HepG2 (cell line): ENCODE data around the gene MCAT. TPM values are rescaled to one million over a fixed set of nuclear protein-coding genes. Genes with fewer than 3 reads are reported as not detected.

ENCODE experiments used
- ATAC-seq: fragments of 200-7000 bp; cut with Tn5 transposase; 3 replicates; pipeline ENCODE4 v1.9.1; 2020; ENCODE audit warnings: mild to moderate bottlenecking, moderate library complexity
- BruUV-seq: library from RNA; stranded (reverse); fragments of 400-500 nt; replicated peaks from 2 replicates; lab custom pipeline; 2021; lab: Mats Ljungman, UMichigan
- CTCF ChIA-PET: fragments of 300-600 bp; formaldehyde crosslinking; extraction: SDS; loops from one replicate; lab custom pipeline; 2021; ENCODE audit warnings: low total read pairs, inconsistent platforms, low intra/inter-chr PET ratio; lab: Yijun Ruan, JAX
- POLR2A ChIA-PET: fragments of 350-600 bp; sonication (Branson Sonifier 250); formaldehyde crosslinking; loops from one replicate; lab custom pipeline; 2020; ENCODE audit warnings: antibody characterized with exemption, inconsistent platforms; lab: Yijun Ruan, JAX
- DNase-seq: peaks from one replicate; pipeline ENCODE4 v3.0.0-alpha.2; 2015; ENCODE audit warnings: low spot score
- FAIRE-seq: peaks from 3 replicates; lab custom pipeline; 2011; peaks lifted over from hg19 to GRCh38; lab: Jason Lieb, UNC
- H2AFZ ChIP-seq: one replicate; pipeline ENCODE4 v1.6.1; 2011; ENCODE audit warnings: low read length, inconsistent platforms
- H3K27ac ChIP-seq: fragments of 300-600 bp; 3 replicates; pipeline ENCODE4 v1.8.0; 2011; ENCODE audit warnings: mixed run types, mild to moderate bottlenecking, mixed read lengths, low read length, inconsistent platforms; ENCODE audit not compliant: insufficient read depth; ENCODE audit errors: extremely low read length
- H3K27me3 ChIP-seq, 2 experiments: fragments of 200-600 bp in 1 of 2; 2 replicates in 1 of 2; 3 replicates in 1 of 2; pipeline versions ENCODE4 v1.6.0 to v1.8.0; 2011; ENCODE audit warnings: low read length in 2 of 2, mild to moderate bottlenecking in 2 of 2, moderate library complexity in 2 of 2, inconsistent platforms in 1 of 2; ENCODE audit not compliant: insufficient read depth in 2 of 2, control insufficient read depth in 1 of 2
- H3K36me3 ChIP-seq, 2 experiments: fragments of 200-600 bp in 1 of 2; replicated peaks in 1 of 2; 2 replicates in 1 of 2; 3 replicates in 1 of 2; pipeline versions ENCODE4 v1.5.1 to v1.8.0; 2011; ENCODE audit warnings: low read length in 2 of 2, inconsistent platforms in 1 of 2; ENCODE audit not compliant: insufficient read depth in 2 of 2, control insufficient read depth in 1 of 2
- H3K4me1 ChIP-seq: 2 replicates; pipeline ENCODE4 v1.5.1; 2012; ENCODE audit warnings: low read length, inconsistent platforms; ENCODE audit not compliant: insufficient read depth
- H3K4me2 ChIP-seq: 2 replicates; pipeline ENCODE4 v1.6.0; 2011; ENCODE audit warnings: low read depth, low read length, inconsistent platforms
- H3K4me3 ChIP-seq, 3 experiments: fragments of 200-600 bp in 1 of 3; sonication (generic), shearing (Covaris generic) in 1 of 3; replicated peaks in 1 of 3; 2 replicates each; pipeline ENCODE4 v1.5.1; 2011 to 2016; ENCODE audit warnings: low read length in 3 of 3, inconsistent platforms in 2 of 3, low read depth in 2 of 3, mild to moderate bottlenecking in 2 of 3, control low read depth in 1 of 3, mixed read lengths in 1 of 3; ENCODE audit not compliant: insufficient read depth in 1 of 3
- H3K79me2 ChIP-seq: one replicate; pipeline ENCODE4 v1.6.1; 2011; ENCODE audit warnings: low read length, inconsistent platforms; ENCODE audit not compliant: insufficient read depth
- H3K9ac ChIP-seq: 2 replicates; pipeline ENCODE4 v1.6.0; 2011; ENCODE audit warnings: mild to moderate bottlenecking, low read depth, low read length, inconsistent platforms; ENCODE audit not compliant: insufficient read depth
- H3K9me3 ChIP-seq: 2 replicates; pipeline ENCODE4 v1.5.1; 2012; ENCODE audit warnings: mild to moderate bottlenecking, low read length
- H4K20me1 ChIP-seq: 2 replicates; pipeline ENCODE4 v1.6.0; 2011; ENCODE audit warnings: inconsistent platforms, mild to moderate bottlenecking, low read length, moderate library complexity; ENCODE audit not compliant: insufficient read depth
- ATF3 ChIP-seq: sonication (generic); formaldehyde crosslinking; IDR thresholded peaks from 2 replicates; pipeline ENCODE4 v1.4.0; 2020; ENCODE audit warnings: missing genetic modification reagents
- CSRNP2 ChIP-seq: sonication (generic); formaldehyde crosslinking; conservative IDR thresholded peaks from 2 replicates; pipeline ENCODE4 v1.8.0; 2022; ENCODE audit warnings: low read depth, missing genetic modification reagents
- FOXO1 ChIP-seq: sonication (generic); formaldehyde crosslinking; IDR thresholded peaks from 2 replicates; pipeline ENCODE4 v1.4.0; 2020; ENCODE audit warnings: missing genetic modification reagents
- GPBP1L1 ChIP-seq: sonication (generic); formaldehyde crosslinking; IDR thresholded peaks from 2 replicates; pipeline ENCODE4 v1.5.0; 2020; ENCODE audit warnings: mild to moderate bottlenecking, missing genetic modification reagents
- HNF4A ChIP-seq: sonication (generic); formaldehyde crosslinking; IDR thresholded peaks from 2 replicates; pipeline ENCODE4 v1.4.0; 2020; ENCODE audit warnings: missing genetic modification reagents
- MBNL3 ChIP-seq: fragments of 250-450 bp; sonication (Bioruptor Pico); conservative IDR thresholded peaks from 2 replicates; pipeline ENCODE4 v1.8.0; 2022; ENCODE audit warnings: mild to moderate bottlenecking, inconsistent platforms
- NR2F2 ChIP-seq: IDR thresholded peaks from 2 replicates; pipeline ENCODE4 v1.6.1; 2012; ENCODE audit warnings: low read depth, inconsistent platforms, borderline replicate concordance
- PLRG1 ChIP-seq: fragments of 450-650 bp; conservative IDR thresholded peaks from 2 replicates; pipeline ENCODE4 v1.6.1; 2016
- POLR2AphosphoS2 ChIP-seq: IDR thresholded peaks from 2 replicates; pipeline ENCODE4 v1.6.1; 2011; ENCODE audit warnings: low read depth, low read length, improper control_type of control experiment
- PPARG ChIP-seq: conservative IDR thresholded peaks from 2 replicates; pipeline ENCODE4 v1.6.1; 2016; ENCODE audit warnings: missing biosample characterization, missing genetic modification reagents
- RNF219 ChIP-seq: sonication (generic); formaldehyde crosslinking; IDR thresholded peaks from 2 replicates; pipeline ENCODE4 v1.5.0; 2020; ENCODE audit warnings: mild to moderate bottlenecking, missing genetic modification reagents
- SALL1 ChIP-seq: sonication (generic); formaldehyde crosslinking; IDR thresholded peaks from 2 replicates; pipeline ENCODE4 v1.8.0; 2022; ENCODE audit warnings: mild to moderate bottlenecking, missing genetic modification reagents
- XBP1 ChIP-seq: sonication (generic); formaldehyde crosslinking; IDR thresholded peaks from 2 replicates; pipeline ENCODE4 v1.5.0; 2020; ENCODE audit warnings: missing genetic modification reagents
- ZFP41 ChIP-seq: sonication (generic); formaldehyde crosslinking; IDR thresholded peaks from 2 replicates; pipeline ENCODE4 v1.4.0; 2020; ENCODE audit warnings: mild to moderate bottlenecking, missing genetic modification reagents, borderline replicate concordance
- ZFP62 ChIP-seq: sonication (generic); formaldehyde crosslinking; IDR thresholded peaks from 2 replicates; pipeline ENCODE4 v1.4.0; 2020; ENCODE audit warnings: missing genetic modification reagents
- ZNF263 ChIP-seq: sonication (generic); formaldehyde crosslinking; IDR thresholded peaks from 2 replicates; pipeline ENCODE4 v1.4.0; 2020; ENCODE audit warnings: missing genetic modification reagents
- ZNF607 ChIP-seq: sonication (generic); formaldehyde crosslinking; IDR thresholded peaks from 2 replicates; pipeline ENCODE4 v1.5.1; 2020; ENCODE audit warnings: missing genetic modification reagents, mild to moderate bottlenecking, borderline replicate concordance
- ZNF878 ChIP-seq: sonication (generic); formaldehyde crosslinking; IDR thresholded peaks from 2 replicates; pipeline ENCODE4 v1.8.1; 2023; ENCODE audit warnings: mild to moderate bottlenecking, missing genetic modification reagents, moderate library complexity
- ZSCAN25 ChIP-seq: sonication (generic); formaldehyde crosslinking; IDR thresholded peaks from 2 replicates; pipeline ENCODE4 v1.8.0; 2022; ENCODE audit warnings: mild to moderate bottlenecking, missing genetic modification reagents
- WGBS: methylation state at CpG from one replicate; pipeline ENCODE4 v1.1.6; 2017; ENCODE audit warnings: low lambda C conversion rate; 5-methylcytosine and 5-hydroxymethylcytosine counted together
- in situ Hi-C: cut with HindIII; loops from 2 replicates; pipeline ENCODE4 v1.10.0; 2017; ENCODE audit warnings: low pct_unique_long_range_greater_than_20kb; ENCODE audit not compliant: extremely low pct_ligation_motif_present
- intact Hi-C: fragments of 100-400 bp; cut with micrococcal nuclease; formaldehyde crosslinking; loops from one replicate; pipeline ENCODE4 v1.10.0; 2022; ENCODE audit not compliant: unreplicated experiment
- polyA plus RNA-seq, 8 experiments: library from polyadenylated mRNA; depleted of rRNA in 3 of 8; stranded (reverse) in 7 of 8; unstranded in 1 of 8; fragments of >200 nt; fragmentation: Illumina TruSeq in 4 of 8; extraction: Trizol in 4 of 8; gene quantifications; 2 replicates each; pipeline versions ENCODE4 v1.2.1 to v1.2.3, GENCODE V29; 2011 to 2016; ENCODE audit warnings: low read depth in 4 of 8, missing spikeins in 1 of 8, mixed read lengths in 1 of 8; ENCODE audit not compliant: insufficient read depth in 1 of 8
- total RNA-seq, 5 experiments: library from RNA; depleted of rRNA; stranded (reverse); fragments of >200 nt; fragmentation: Illumina TruSeq; extraction: Trizol; gene quantifications; 2 replicates each; pipeline ENCODE4 v1.2.3, GENCODE V29; 2016; ENCODE audit warnings: low read depth in 1 of 5

The MCAT gene
- total and polyA plus RNA-seq, 2 of the 13 experiments (the other 11 are each of a cell fraction or from before 2014, with no cell fraction given) = 9.3 to 16.7 TPM

GRCh38 chr22:43158778-43159483 is 15.7 kb upstream of the MCAT start:
- Histone ChIP-seq H3K36me3 (no peaks in the 10 kb centered on the region), H3K4me2 (no peak overlapping the region), H3K4me1 (peaks cover 24% of the 10 kb centered on the region), H3K9me3 (no peaks in the 10 kb centered on the region), H3K4me3 (no peak overlapping the region)
- 39% methylated on average over 4 of the region's 24 CpGs for WGBS
- no peak for TF ChIP-seq MBNL3 (CRISPR knock-in tag)
- TF ChIP-seq NR2F2 = no peak
- TF ChIP-seq POLR2AphosphoS2 = no peak
- TF ChIP-seq ZNF878 (CRISPR knock-in tag) = no peak
- TF ChIP-seq HNF4A (CRISPR knock-in tag) = no peak
- no peak for TF ChIP-seq ZNF263 (CRISPR knock-in tag)
- TF ChIP-seq ZFP62 = no peak
- TF ChIP-seq FOXO1 (CRISPR knock-in tag) = no peak
- no peak for TF ChIP-seq GPBP1L1 (CRISPR knock-in tag)
- TF ChIP-seq PPARG (CRISPR knock-in tag) = no peak
- no peak for TF ChIP-seq CSRNP2
- TF ChIP-seq PLRG1 = no peak
- no peak for TF ChIP-seq RNF219 (CRISPR knock-in tag)
- TF ChIP-seq SALL1 (CRISPR knock-in tag) = no peak
- TF ChIP-seq ATF3 (CRISPR knock-in tag) = no peak
- TF ChIP-seq XBP1 (CRISPR knock-in tag) = no peak
- TF ChIP-seq ZNF607 (CRISPR knock-in tag) = no peak
- TF ChIP-seq ZSCAN25 (CRISPR knock-in tag) = no peak
- TF ChIP-seq ZFP41 (CRISPR knock-in tag) = no peak
- TF ChIP-seq, all 625 proteins: peak for 0
- Histone ChIP-seq H3K79me2 (no peaks in the 10 kb centered on the region), H4K20me1 (no peaks in the 10 kb centered on the region), H3K27ac (no peak overlapping the region), H3K9ac (no peak overlapping the region), H2AFZ (no peak overlapping the region), H3K27me3 (peaks cover 8 to 20% of the 10 kb centered on the region in 2 experiments; a peak in 4 of 5 replicates)
- DNase-seq (no peak), ATAC-seq (no peak), FAIRE-seq (no peak)
- intact Hi-C loops = no loop called here
- POLR2A ChIA-PET = interaction anchor here (1.6 kb wide), 1 partner anchor 21 kb away, joined by 3 read pairs; no protein-coding TSS in a partner anchor
- no TSS peak for BruUV-seq
- CTCF ChIA-PET = no interaction called here
- in situ Hi-C loops = no loop called here
